GM10248 (cell line): ENCODE measurements around the gene CUL2.
A peak's percentile ranks its signal among the peaks of the same experiment; 100 is the strongest.

Experiments used
- CTCF ChIA-PET: fragments of 300-600 bp; sonication (Branson Sonifier 250); formaldehyde crosslinking; extraction: SDS; loops from one replicate; lab custom pipeline; 2021; ENCODE audit warnings: antibody characterized with exemption; lab: Yijun Ruan, JAX
- POLR2A ChIA-PET: fragments of 350-650 bp; sonication (Branson Sonifier 250); formaldehyde crosslinking; extraction: SDS; loops from one replicate; lab custom pipeline; 2020; ENCODE audit warnings: antibody characterized with exemption; lab: Yijun Ruan, JAX
- DNase-seq: peaks from one replicate; pipeline ENCODE4 v3.0.0; 2012; ENCODE audit errors: extremely low spot score
- CTCF ChIP-seq: IDR thresholded peaks from 2 replicates; pipeline ENCODE4 v1.5.1; 2012; ENCODE audit warnings: mild to moderate bottlenecking, low read depth; ENCODE audit errors: extremely low read depth, missing control alignments, control extremely low read depth

Gene CUL2

GRCh38 chr10:35041502-35041879 lies 48.6 kb downstream of the CUL2 start:
- ChIA-PET POLR2A (no interaction called here), CTCF (interaction anchor here (0.9 to 3.5 kb wide), 4 partner anchors 11 to 176 kb away, joined by 3 to 12 read pairs (median 4); no protein-coding TSS in a partner anchor)
- DNase-seq = no peak
- TF ChIP-seq CTCF = no peak

GRCh38 chr10:35040760-35041501 lies 49.2 kb downstream of the CUL2 start:
- DNase-seq = no peak
- CTCF ChIA-PET = interaction anchor here (0.9 to 3.5 kb wide), 4 partner anchors 10 to 176 kb away, joined by 3 to 12 read pairs (median 4); no protein-coding TSS in a partner anchor
- TF ChIP-seq CTCF = no peak
- POLR2A ChIA-PET = no interaction called here

- ChIA-PET POLR2A (no interaction called here), CTCF (interaction anchor here (3.1 kb wide), 1 partner anchor 11 kb away, joined by 9 read pairs; no protein-coding TSS in a partner anchor)
- DNase-seq = no peak
- no peak for TF ChIP-seq CTCF
Observed at GRCh38 chr10:35037104-35037503, 53.0 kb downstream of the CUL2 start.

- DNase-seq = no peak
- TF ChIP-seq CTCF = no peak
- POLR2A ChIA-PET = no interaction called here
- CTCF ChIA-PET = interaction anchor here (1.1 to 3.1 kb wide), 3 partner anchors 9 to 19 kb away, joined by 3 to 9 read pairs (median 3); no protein-coding TSS in a partner anchor
Observed at GRCh38 chr10:35035606-35036005, 54.5 kb downstream of the CUL2 start.

- DNase-seq = no peak
- TF ChIP-seq CTCF = peak; percentile 14
- POLR2A ChIA-PET = no interaction called here
- CTCF ChIA-PET = interaction anchor here (1.1 to 2.7 kb wide), 4 partner anchors 8 to 33 kb away, joined by 3 to 12 read pairs (median 6); no protein-coding TSS in a partner anchor
Observed at GRCh38 chr10:35027567-35027966, 62.6 kb downstream of the CUL2 start.

- POLR2A ChIA-PET = interaction anchor here (0.6 kb wide), 1 partner anchor 124 kb away, joined by 5 read pairs; no protein-coding TSS in a partner anchor
- TF ChIP-seq CTCF = no peak
- CTCF ChIA-PET = interaction anchor here (1.2 to 2.7 kb wide), 8 partner anchors 9 to 34 kb away, joined by 3 to 12 read pairs (median 7); no protein-coding TSS in a partner anchor
- DNase-seq = no peak
Observed at GRCh38 chr10:35025916-35026315, 64.2 kb downstream of the CUL2 start.
